ENCODE data around the gene VKORC1L1.

- no peak for TF ChIP-seq CTCF (IDR thresholded peaks at IDR 0.05)
- TF ChIP-seq POLR2A (IDR thresholded peaks at IDR 0.05): no peak
- no peak for TF ChIP-seq POLR2AphosphoS5 (IDR thresholded peaks at IDR 0.05; ENCODE audit: insufficient read depth in 1 of 2, low read depth in 1 of 2)
These were observed 94.7 kb downstream of the VKORC1L1 start for GRCh38 chr7:65967361-65968155.

All from vagina (tissue), 2 donors.